ENCODE data around the gene PTGR3.

DNA sequence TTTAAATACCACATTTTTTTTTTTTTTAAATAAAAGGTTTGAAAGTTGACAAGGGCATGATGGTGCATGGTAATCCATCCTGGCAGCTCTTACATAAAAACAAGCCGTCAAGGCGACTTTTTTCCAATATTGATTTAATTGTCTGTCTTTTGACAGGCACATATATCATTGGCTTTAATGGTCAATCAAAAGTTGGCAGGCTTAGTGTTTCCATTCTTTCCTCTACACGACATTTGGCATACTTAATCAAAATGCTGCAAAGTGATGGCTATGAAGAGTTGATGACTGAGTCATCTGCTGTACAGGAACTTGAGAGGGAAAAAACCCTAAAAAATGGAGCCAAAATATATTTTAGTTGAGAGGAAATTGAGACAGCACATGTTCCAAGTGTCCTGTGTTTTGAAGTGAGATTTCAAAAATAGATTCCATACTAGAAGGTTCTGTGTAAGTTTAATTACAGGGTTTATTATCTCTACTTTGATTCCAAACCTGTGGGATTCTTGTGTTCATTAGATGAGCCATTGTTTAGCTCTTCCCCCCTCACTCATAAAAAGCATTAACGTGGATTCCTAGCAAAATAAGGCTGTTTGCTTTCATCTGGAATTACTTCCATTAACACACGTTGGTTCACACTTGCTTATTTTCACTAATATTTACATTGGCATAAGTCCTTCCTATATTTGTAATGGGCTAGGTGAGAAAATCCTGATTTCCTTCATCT is 4.8 kb upstream of the PTGR3 start:
- TF ChIP-seq EP300 (IDR thresholded peaks at IDR 0.05) (no peak), POLR2A (IDR thresholded peaks at IDR 0.05) (no peak)
- TF ChIP-seq, protein P1, sequence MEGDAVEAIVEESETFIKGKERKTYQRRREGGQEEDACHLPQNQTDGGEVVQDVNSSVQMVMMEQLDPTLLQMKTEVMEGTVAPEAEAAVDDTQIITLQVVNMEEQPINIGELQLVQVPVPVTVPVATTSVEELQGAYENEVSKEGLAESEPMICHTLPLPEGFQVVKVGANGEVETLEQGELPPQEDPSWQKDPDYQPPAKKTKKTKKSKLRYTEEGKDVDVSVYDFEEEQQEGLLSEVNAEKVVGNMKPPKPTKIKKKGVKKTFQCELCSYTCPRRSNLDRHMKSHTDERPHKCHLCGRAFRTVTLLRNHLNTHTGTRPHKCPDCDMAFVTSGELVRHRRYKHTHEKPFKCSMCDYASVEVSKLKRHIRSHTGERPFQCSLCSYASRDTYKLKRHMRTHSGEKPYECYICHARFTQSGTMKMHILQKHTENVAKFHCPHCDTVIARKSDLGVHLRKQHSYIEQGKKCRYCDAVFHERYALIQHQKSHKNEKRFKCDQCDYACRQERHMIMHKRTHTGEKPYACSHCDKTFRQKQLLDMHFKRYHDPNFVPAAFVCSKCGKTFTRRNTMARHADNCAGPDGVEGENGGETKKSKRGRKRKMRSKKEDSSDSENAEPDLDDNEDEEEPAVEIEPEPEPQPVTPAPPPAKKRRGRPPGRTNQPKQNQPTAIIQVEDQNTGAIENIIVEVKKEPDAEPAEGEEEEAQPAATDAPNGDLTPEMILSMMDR (IDR thresholded peaks at IDR 0.05), result no peak
